GM15510 (cell line): Measurements from ENCODE around the gene RAB44.

Source experiments
- POLR2A ChIP-seq: IDR thresholded peaks from 3 replicates; pipeline ENCODE4 v1.6.1; 2011; ENCODE audit warnings: borderline replicate concordance; ENCODE audit not compliant: insufficient read length; ENCODE audit errors: extremely low read depth

RAB44 gene

GRCh38 chr6:36703982-36704381 lies 6.4 kb downstream of the RAB44 start:
- TF ChIP-seq POLR2A: no peak

GRCh38 chr6:36706339-36706738 lies 8.7 kb downstream of the RAB44 start:
- TF ChIP-seq POLR2A: no peak

GRCh38 chr6:36712816-36713215 lies 15.2 kb downstream of the RAB44 start:
- no peak for TF ChIP-seq POLR2A

GRCh38 chr6:36713846-36714245 lies 16.2 kb downstream of the RAB44 start:
- no peak for TF ChIP-seq POLR2A

- TF ChIP-seq POLR2A: no peak
Measured at GRCh38 chr6:36714511-36714910, 16.9 kb downstream of the RAB44 start.

GRCh38 chr6:36715469-36715868 lies 17.8 kb downstream of the RAB44 start:
- no peak for TF ChIP-seq POLR2A

GRCh38 chr6:36716476-36717093 lies 19.0 kb downstream of the RAB44 start:
- no peak for TF ChIP-seq POLR2A

GRCh38 chr6:36717231-36717825 lies 19.7 kb downstream of the RAB44 start:
- TF ChIP-seq POLR2A: no peak

- no peak for TF ChIP-seq POLR2A
Measured at GRCh38 chr6:36717871-36718540, 20.4 kb downstream of the RAB44 start.

- TF ChIP-seq POLR2A: no peak
Measured at GRCh38 chr6:36718560-36718959, 20.9 kb downstream of the RAB44 start.

GRCh38 chr6:36719126-36719525 lies 21.5 kb downstream of the RAB44 start:
- no peak for TF ChIP-seq POLR2A

- no peak for TF ChIP-seq POLR2A
Measured at GRCh38 chr6:36720251-36721141, 22.9 kb downstream of the RAB44 start.

GRCh38 chr6:36721369-36722140 lies 23.9 kb downstream of the RAB44 start:
- TF ChIP-seq POLR2A: no peak

- TF ChIP-seq POLR2A: no peak
Measured at GRCh38 chr6:36722365-36722764, 24.7 kb downstream of the RAB44 start.
